Neural progenitor cell (in vitro differentiated cells): ENCODE data around the gene AP3S2.

ENCODE experiments used
- EZH2 ChIP-seq: fragments of 200-600 bp; sonication (generic); IDR thresholded peaks from 2 replicates; pipeline ENCODE4 v1.6.1; 2017; ENCODE audit warnings: antibody characterized with exemption, mild to moderate bottlenecking, moderate library complexity
- TF ChIP-seq, protein P1 (sequence below): fragments of 200-600 bp; sonication (generic); IDR thresholded peaks from 2 replicates; pipeline ENCODE4 v1.5.1; 2017; ENCODE audit warnings: antibody characterized with exemption, mild to moderate bottlenecking

DNA sequence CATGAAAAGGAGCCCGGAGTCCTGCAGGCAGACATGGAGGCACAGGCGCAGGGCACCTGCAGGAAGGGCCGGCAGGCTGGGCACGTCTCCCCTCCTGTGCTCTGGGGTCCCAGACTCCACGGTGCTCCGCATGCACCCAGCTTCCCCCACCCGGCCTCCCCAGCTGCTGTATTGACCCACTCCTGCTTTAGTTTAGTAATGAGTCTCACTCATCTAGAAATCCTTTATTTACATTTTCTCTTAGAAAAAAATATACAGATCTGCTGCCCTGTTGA is 109.2 kb downstream of the AP3S2 start:
- TF ChIP-seq, protein P1, sequence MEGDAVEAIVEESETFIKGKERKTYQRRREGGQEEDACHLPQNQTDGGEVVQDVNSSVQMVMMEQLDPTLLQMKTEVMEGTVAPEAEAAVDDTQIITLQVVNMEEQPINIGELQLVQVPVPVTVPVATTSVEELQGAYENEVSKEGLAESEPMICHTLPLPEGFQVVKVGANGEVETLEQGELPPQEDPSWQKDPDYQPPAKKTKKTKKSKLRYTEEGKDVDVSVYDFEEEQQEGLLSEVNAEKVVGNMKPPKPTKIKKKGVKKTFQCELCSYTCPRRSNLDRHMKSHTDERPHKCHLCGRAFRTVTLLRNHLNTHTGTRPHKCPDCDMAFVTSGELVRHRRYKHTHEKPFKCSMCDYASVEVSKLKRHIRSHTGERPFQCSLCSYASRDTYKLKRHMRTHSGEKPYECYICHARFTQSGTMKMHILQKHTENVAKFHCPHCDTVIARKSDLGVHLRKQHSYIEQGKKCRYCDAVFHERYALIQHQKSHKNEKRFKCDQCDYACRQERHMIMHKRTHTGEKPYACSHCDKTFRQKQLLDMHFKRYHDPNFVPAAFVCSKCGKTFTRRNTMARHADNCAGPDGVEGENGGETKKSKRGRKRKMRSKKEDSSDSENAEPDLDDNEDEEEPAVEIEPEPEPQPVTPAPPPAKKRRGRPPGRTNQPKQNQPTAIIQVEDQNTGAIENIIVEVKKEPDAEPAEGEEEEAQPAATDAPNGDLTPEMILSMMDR = no peak
- TF ChIP-seq EZH2 = no peak
